HCT116 (cell line): ENCODE data around the gene FGB.

Source experiments
- EGR1 ChIP-seq: IDR thresholded peaks from 2 replicates; pipeline ENCODE4 v1.6.1; 2012; ENCODE audit warnings: low read depth
- EZH2 ChIP-seq: fragments of 200-600 bp; sonication (generic); IDR thresholded peaks from 2 replicates; pipeline ENCODE4 v1.6.1; 2017; ENCODE audit warnings: antibody characterized with exemption, mixed run types
- EZH2phosphoT487 ChIP-seq: fragments of 200-600 bp; IDR thresholded peaks from 2 replicates; pipeline ENCODE4 v1.6.1; 2018; ENCODE audit warnings: antibody characterized with exemption, borderline replicate concordance
- JUND ChIP-seq: IDR thresholded peaks from 2 replicates; pipeline ENCODE4 v1.6.1; 2012
- POLR2A ChIP-seq: IDR thresholded peaks from 2 replicates; pipeline ENCODE4 v1.7.0; 2011; ENCODE audit warnings: borderline replicate concordance; ENCODE audit not compliant: insufficient read depth, insufficient read length; ENCODE audit errors: extremely low read depth
- POLR2AphosphoS5 ChIP-seq: IDR thresholded peaks from 2 replicates; pipeline ENCODE4 v1.6.1; 2011; ENCODE audit warnings: mild to moderate bottlenecking, low read depth, low read length, moderate library complexity
- RAD21 ChIP-seq: IDR thresholded peaks from 2 replicates; pipeline ENCODE4 v1.6.1; 2012; ENCODE audit warnings: low read depth, mild to moderate bottlenecking
- SIN3A ChIP-seq: IDR thresholded peaks from 2 replicates; pipeline ENCODE4 v1.6.1; 2012; ENCODE audit warnings: low read depth
- SP1 ChIP-seq: IDR thresholded peaks from 2 replicates; pipeline ENCODE4 v1.6.1; 2012; ENCODE audit warnings: low read depth
- SRF ChIP-seq: IDR thresholded peaks from 2 replicates; pipeline ENCODE4 v1.6.1; 2012; ENCODE audit warnings: low read depth
- TCF7L2 ChIP-seq: IDR thresholded peaks from 2 replicates; pipeline ENCODE4 v1.7.0; 2011; ENCODE audit warnings: borderline replicate concordance, inconsistent platforms; ENCODE audit not compliant: insufficient read depth, insufficient read length; ENCODE audit errors: extremely low read depth
- YY1 ChIP-seq: IDR thresholded peaks from 2 replicates; pipeline ENCODE4 v1.6.1; 2011; ENCODE audit warnings: low read length, low read depth, moderate library complexity, mild to moderate bottlenecking; ENCODE audit not compliant: insufficient replicate concordance; ENCODE audit errors: extremely low read depth
- TF ChIP-seq, protein P1 (sequence below), 3 experiments: fragments of 200-600 bp in 1 of 3; sonication (generic) in 1 of 3; IDR thresholded peaks in 2 of 3; conservative IDR thresholded peaks in 1 of 3; 2 replicates each; pipeline ENCODE4 v1.5.1; 2012 to 2017; ENCODE audit warnings: low read depth in 2 of 3, low read length in 2 of 3, antibody characterized with exemption in 1 of 3, borderline replicate concordance in 1 of 3, control low read depth in 1 of 3, mild to moderate bottlenecking in 1 of 3, mixed read lengths in 1 of 3, mixed run types in 1 of 3, moderate library complexity in 1 of 3; ENCODE audit not compliant: insufficient read depth in 1 of 3
- TF ChIP-seq, protein P2 (sequence below): IDR thresholded peaks from 2 replicates; pipeline ENCODE4 v1.6.1; 2012

DNA sequence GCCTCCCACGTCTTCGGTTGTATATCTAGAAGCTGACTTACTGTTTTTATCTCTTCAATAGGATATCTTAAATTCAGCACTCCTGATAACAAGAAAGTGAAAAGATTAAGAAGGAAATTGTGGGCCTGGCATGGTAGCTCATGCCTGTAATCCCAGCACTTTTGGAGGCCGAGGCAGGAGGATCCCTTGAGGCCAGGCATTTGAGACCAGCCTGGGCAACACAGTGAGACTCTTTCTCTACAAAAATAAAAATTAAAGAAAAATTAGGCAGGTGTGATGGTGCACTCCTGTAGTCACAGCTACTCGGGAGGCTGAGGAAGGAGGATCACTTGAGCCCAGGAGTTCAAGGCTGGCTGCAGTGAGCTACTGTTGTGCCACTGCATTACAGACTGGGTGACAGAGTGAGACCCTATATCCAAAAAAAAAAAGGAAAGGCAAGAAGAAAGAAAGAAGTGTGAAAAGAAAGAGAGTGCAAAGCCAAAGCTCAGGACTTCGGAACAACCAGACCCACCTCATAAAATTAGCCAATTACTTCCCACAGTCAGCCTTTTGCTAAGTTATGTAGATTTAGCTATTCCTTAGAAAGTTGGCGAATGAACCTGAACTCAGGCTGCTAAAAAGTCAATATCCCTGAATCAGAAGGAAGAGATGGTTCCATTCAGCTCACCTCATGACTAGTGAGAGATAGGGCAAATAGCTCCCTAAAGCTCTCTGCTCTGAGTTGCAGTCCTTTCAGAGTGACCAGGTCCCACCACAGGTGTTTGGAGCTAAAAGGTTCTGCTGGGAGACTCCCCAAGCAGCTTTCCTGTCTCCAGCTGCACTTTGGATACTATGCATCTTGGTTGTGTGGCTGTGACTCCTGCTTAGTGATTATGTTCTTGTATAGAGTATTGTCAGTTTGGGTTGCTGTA lies 40.5 kb downstream of the FGB start:
- TF ChIP-seq, protein P1, sequence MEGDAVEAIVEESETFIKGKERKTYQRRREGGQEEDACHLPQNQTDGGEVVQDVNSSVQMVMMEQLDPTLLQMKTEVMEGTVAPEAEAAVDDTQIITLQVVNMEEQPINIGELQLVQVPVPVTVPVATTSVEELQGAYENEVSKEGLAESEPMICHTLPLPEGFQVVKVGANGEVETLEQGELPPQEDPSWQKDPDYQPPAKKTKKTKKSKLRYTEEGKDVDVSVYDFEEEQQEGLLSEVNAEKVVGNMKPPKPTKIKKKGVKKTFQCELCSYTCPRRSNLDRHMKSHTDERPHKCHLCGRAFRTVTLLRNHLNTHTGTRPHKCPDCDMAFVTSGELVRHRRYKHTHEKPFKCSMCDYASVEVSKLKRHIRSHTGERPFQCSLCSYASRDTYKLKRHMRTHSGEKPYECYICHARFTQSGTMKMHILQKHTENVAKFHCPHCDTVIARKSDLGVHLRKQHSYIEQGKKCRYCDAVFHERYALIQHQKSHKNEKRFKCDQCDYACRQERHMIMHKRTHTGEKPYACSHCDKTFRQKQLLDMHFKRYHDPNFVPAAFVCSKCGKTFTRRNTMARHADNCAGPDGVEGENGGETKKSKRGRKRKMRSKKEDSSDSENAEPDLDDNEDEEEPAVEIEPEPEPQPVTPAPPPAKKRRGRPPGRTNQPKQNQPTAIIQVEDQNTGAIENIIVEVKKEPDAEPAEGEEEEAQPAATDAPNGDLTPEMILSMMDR (IDR thresholded peaks at IDR 0.05 in 2 of 3, conservative IDR thresholded peaks at IDR 0.05 in 1 of 3; ENCODE audit: borderline replicate concordance in 1 of 3, insufficient read depth in 1 of 3, low read depth in 2 of 3, low read length in 2 of 3): no peak
- TF ChIP-seq SP1 (no peak), POLR2A (no peak), RAD21 (no peak), POLR2AphosphoS5 (no peak), EZH2 (no peak), SIN3A (no peak), TCF7L2 (no peak), JUND (no peak), SRF (no peak), YY1 (no peak), EZH2phosphoT487 (no peak), EGR1 (no peak)
- TF ChIP-seq, protein P2, sequence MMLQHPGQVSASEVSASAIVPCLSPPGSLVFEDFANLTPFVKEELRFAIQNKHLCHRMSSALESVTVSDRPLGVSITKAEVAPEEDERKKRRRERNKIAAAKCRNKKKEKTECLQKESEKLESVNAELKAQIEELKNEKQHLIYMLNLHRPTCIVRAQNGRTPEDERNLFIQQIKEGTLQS: no peak
